ENCODE data around the gene FADS2.
A peak's percentile ranks its signal among the peaks of the same experiment; 100 is the strongest.

Gene FADS2

DNA sequence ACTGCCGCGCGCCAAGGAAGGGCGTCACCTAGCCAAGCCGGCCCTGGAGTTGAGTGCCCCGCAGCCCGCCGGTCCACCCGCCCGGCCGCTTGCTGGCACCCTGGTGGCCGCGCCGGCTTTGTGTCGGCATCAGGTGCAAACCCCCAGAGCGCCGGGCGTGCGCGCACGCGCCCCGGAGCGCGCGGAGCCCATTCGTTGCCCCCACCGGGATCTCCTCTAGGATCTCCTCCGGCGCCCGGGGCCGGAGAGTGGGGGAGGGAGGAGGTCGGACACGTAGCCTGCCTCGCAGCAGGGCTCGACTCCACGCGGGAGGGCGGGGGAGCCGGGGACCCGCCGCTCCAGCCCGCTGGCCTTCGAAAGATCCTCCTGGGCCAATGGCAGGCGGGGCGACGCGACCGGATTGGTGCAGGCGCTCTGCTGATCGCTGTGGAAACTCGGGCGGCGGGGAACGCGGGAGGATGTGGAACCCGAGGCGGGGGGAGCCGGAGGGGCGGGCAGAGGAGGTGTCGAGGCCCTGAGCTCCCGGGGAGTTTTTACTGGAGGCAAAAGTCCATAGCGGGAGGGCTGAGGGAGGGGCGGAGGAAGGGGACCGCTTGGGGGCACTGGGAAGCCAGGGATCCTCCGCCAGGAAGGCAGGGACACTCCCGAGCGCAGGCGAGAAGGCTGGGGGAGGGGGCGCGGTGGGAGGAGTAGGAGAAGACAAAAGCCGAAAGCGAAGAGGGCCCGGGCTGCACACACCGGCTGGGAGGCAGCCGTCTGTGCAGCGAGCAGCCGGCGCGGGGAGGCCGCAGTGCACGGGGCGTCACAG lies at the start of gene FADS2:
FADS2 (plus strand) TSS at position 730 of the 808 bp plus-strand sequence. CDS start 91 bp downstream, outside the sequence.
- TF ChIP-seq GATA2 (IDR thresholded peaks at IDR 0.05; ENCODE audit: low read depth, low read length) (peak; percentile 92), GATA3 (IDR thresholded peaks at IDR 0.05; ENCODE audit: low read depth, low read length) (no peak)

- TF ChIP-seq GATA2 (IDR thresholded peaks at IDR 0.05; ENCODE audit: low read depth, low read length) (no peak), GATA3 (IDR thresholded peaks at IDR 0.05; ENCODE audit: low read depth, low read length) (no peak)
Observed at GRCh38 chr11:61778357-61778886, 49.7 kb upstream of the FADS2 start.

DNA sequence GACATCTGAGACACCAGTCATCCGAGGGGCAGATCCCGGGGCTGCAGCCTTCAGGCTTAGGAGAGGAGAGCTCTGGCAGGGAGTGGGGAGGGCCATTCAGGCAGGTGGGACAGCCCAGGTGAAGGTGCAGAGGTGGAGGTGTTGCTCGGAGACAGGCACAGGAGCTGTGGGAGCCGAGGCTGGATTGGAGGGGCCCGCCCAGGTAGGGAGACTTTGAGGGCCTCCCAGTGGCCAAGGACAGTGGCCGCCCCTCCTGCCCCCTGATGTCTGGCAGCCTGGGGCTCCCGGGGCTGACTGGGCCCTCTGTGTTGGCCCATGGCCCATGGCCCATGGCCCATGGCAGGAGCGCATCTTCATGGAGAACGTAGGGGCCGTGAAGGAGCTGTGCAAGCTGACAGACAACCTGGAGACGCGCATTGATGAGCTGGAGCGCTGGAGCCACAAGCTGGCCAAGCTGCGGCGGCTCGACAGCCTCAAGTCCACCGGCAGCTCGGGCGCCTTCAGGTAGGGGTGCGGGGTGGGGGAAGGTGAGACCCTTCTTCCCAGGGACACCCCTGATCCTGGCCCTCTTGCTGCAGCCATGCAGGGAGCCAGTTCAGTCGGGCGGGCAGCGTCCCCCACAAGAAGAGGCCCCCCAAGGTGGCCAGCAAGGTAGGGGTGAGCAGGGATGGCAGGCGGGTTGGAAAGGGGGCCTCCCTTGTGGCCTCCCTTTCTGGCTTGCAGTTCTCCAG lies 49.0 kb upstream of the FADS2 start:
- TF ChIP-seq GATA2 (IDR thresholded peaks at IDR 0.05; ENCODE audit: low read depth, low read length) = no peak
- TF ChIP-seq GATA3 (IDR thresholded peaks at IDR 0.05; ENCODE audit: low read depth, low read length) = no peak

GRCh38 chr11:61779666-61780525 lies 48.2 kb upstream of the FADS2 start:
- TF ChIP-seq GATA2 (IDR thresholded peaks at IDR 0.05; ENCODE audit: low read depth, low read length) = no peak
- TF ChIP-seq GATA3 (IDR thresholded peaks at IDR 0.05; ENCODE audit: low read depth, low read length) = no peak

GRCh38 chr11:61780581-61781162 lies 47.4 kb upstream of the FADS2 start:
- TF ChIP-seq GATA3 (IDR thresholded peaks at IDR 0.05; ENCODE audit: low read depth, low read length) (no peak), GATA2 (IDR thresholded peaks at IDR 0.05; ENCODE audit: low read depth, low read length) (no peak)

- TF ChIP-seq GATA3 (IDR thresholded peaks at IDR 0.05; ENCODE audit: low read depth, low read length) = no peak
- no peak for TF ChIP-seq GATA2 (IDR thresholded peaks at IDR 0.05; ENCODE audit: low read depth, low read length)
Observed at GRCh38 chr11:61781585-61781984, 46.5 kb upstream of the FADS2 start.

DNA sequence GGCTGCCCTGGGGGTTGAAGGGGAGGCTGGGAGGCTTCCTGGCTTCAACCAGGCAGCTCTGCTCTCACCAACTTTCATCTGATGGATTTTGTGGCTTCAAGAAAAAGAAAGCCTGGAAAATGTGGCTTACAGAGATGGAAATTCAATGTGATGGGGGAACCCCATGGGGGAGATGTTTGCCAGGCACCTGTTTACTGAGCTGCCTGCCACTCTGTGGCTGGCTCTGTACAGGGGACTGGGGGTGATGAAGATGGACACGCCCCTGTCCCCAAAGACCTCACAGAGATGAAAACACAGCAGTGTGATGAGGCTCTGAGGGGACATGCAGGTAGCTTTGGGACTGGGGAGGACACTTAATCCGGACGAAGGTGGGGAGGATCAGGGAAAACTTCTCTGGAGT lies 45.8 kb upstream of the FADS2 start:
- TF ChIP-seq GATA2 (IDR thresholded peaks at IDR 0.05; ENCODE audit: low read depth, low read length) (no peak), GATA3 (IDR thresholded peaks at IDR 0.05; ENCODE audit: low read depth, low read length) (no peak)

GRCh38 chr11:61782841-61783240 lies 45.3 kb upstream of the FADS2 start:
- TF ChIP-seq GATA3 (IDR thresholded peaks at IDR 0.05; ENCODE audit: low read depth, low read length) (no peak), GATA2 (IDR thresholded peaks at IDR 0.05; ENCODE audit: low read depth, low read length) (no peak)

DNA sequence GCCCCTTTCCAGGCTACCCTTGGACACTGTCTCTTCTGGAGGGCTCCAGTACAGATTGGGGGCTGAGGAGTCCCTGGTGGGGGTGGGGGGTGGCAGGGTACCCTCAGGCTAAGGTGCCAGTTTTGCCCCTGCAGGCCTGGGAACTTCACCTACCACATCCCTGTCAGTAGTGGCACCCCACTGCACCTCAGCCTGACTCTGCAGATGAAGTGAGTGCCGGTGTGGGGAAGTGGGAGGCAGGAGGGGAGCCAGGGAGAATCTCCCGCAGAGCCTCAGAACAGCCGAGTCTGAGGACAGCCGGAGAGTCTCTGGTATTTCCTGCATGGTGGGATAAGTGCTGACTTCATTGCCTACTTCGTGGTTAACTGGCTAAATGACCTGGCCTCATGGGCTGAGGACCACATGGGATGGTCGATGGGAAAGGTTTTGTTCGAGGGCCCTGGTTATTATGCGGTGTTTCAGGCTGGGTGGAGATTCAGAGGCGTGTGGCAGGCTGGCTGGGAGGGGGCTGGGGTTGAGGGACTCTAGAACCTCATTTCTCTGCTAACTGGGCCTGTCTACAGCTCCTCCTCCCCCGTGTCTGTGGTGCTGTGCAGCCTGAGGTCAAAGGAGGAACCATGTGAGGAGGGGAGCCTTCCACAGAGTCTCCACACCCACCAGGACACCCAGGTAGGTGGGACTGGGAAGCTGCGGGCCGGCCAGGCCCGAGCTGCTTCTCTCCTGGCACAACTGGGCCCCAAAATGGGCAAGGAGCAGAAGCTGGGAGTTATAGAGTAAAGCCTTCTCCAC lies 44.2 kb upstream of the FADS2 start:
- TF ChIP-seq GATA2 (IDR thresholded peaks at IDR 0.05; ENCODE audit: low read depth, low read length) (no peak), GATA3 (IDR thresholded peaks at IDR 0.05; ENCODE audit: low read depth, low read length) (no peak)

- TF ChIP-seq GATA3 (IDR thresholded peaks at IDR 0.05; ENCODE audit: low read depth, low read length) = no peak
- TF ChIP-seq GATA2 (IDR thresholded peaks at IDR 0.05; ENCODE audit: low read depth, low read length) = no peak
Observed at GRCh38 chr11:61784506-61784805, 43.6 kb upstream of the FADS2 start.

DNA sequence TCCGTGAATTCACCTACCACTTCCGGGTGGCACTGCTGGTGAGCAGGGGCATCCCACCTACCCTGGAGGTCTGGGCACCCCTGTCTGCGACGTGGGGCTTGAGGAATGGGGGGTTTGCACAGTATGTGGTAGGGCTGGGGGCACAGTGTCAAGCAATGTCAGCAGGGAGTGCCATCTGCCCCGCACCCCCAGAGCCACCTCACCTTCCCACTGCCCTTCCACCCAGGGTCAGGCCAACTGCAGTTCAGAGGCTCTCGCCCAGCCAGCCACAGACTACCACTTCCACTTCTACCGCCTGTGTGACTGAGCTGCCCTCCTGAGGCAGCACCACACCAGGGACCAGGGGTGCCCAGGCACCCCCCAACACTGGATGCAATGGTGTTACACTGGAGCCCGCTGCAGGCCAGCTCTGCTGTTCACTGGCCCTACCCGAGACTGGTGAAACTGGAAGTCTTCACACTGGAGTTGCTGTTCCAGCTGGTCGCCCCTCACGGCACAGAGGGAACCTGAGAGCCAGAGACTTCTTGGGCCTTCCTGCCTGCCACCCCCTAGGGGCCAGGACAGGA lies 42.2 kb upstream of the FADS2 start:
- TF ChIP-seq GATA2 (IDR thresholded peaks at IDR 0.05; ENCODE audit: low read depth, low read length) (no peak), GATA3 (IDR thresholded peaks at IDR 0.05; ENCODE audit: low read depth, low read length) (no peak)

- no peak for TF ChIP-seq GATA3 (IDR thresholded peaks at IDR 0.05; ENCODE audit: low read depth, low read length)
- no peak for TF ChIP-seq GATA2 (IDR thresholded peaks at IDR 0.05; ENCODE audit: low read depth, low read length)
Observed at GRCh38 chr11:61787928-61788491, 40.1 kb upstream of the FADS2 start.
